Keratinocyte (primary cell): ENCODE measurements around the gene KCNMA1. TPM values are rescaled to one million over a fixed set of nuclear protein-coding genes. Genes with fewer than 3 reads are reported as not detected.

Experiments
- DNase-seq: peaks from one replicate; pipeline ENCODE4 v3.0.0-alpha.2; 2011; ENCODE audit warnings: low read depth, missing footprints, low spot score
- FAIRE-seq: peaks from 2 replicates; lab custom pipeline; 2011; peaks lifted over from hg19 to GRCh38; lab: Jason Lieb, UNC
- H2AFZ ChIP-seq: 2 replicates; pipeline ENCODE4 v1.6.0; 2012; ENCODE audit warnings: low read length, control low read depth, inconsistent platforms; ENCODE audit not compliant: control insufficient read depth
- H3K27ac ChIP-seq: 2 replicates; pipeline ENCODE4 v1.5.1; 2011; ENCODE audit warnings: low read length; ENCODE audit not compliant: control insufficient read depth, insufficient read depth
- H3K27me3 ChIP-seq: 3 replicates; pipeline ENCODE4 v1.6.0; 2011; ENCODE audit warnings: low read length; ENCODE audit not compliant: control insufficient read depth, insufficient read depth; ENCODE audit errors: extremely low read depth
- H3K36me3 ChIP-seq, 2 experiments: 2 replicates in 1 of 2; 3 replicates in 1 of 2; pipeline ENCODE4 v1.5.1; 2011; ENCODE audit warnings: low read length in 2 of 2, mild to moderate bottlenecking in 1 of 2; ENCODE audit not compliant: control insufficient read depth in 2 of 2, insufficient read depth in 2 of 2; ENCODE audit errors: extremely low read depth in 1 of 2
- H3K4me1 ChIP-seq: 3 replicates; pipeline ENCODE4 v1.5.1; 2011; ENCODE audit warnings: low read length; ENCODE audit not compliant: control insufficient read depth, insufficient read depth; ENCODE audit errors: extremely low read depth
- H3K4me2 ChIP-seq: 3 replicates; pipeline ENCODE4 v1.6.0; 2011; ENCODE audit warnings: low read depth, low read length; ENCODE audit not compliant: control insufficient read depth, insufficient read depth; ENCODE audit errors: extremely low read depth
- H3K4me3 ChIP-seq, 3 experiments: fragments of 200-600 bp in 1 of 3; sonication (generic) in 1 of 3; 2 replicates in 2 of 3; 3 replicates in 1 of 3; pipeline ENCODE4 v1.5.1; 2011 to 2016; ENCODE audit warnings: low read length in 3 of 3, mild to moderate bottlenecking in 3 of 3, control low read depth in 2 of 3, inconsistent platforms in 1 of 3, low read depth in 1 of 3, mixed read lengths in 1 of 3, mixed run types in 1 of 3, moderate library complexity in 1 of 3; ENCODE audit not compliant: control insufficient read depth in 2 of 3, insufficient read depth in 2 of 3; ENCODE audit errors: extremely low read depth in 1 of 3
- H3K79me2 ChIP-seq: 2 replicates; pipeline ENCODE4 v1.6.0; 2012; ENCODE audit warnings: low read length; ENCODE audit not compliant: control insufficient read depth, insufficient read depth
- H3K9ac ChIP-seq: 3 replicates; pipeline ENCODE4 v1.6.0; 2011; ENCODE audit warnings: low read length; ENCODE audit not compliant: control insufficient read depth, insufficient read depth; ENCODE audit errors: extremely low read depth
- H3K9me1 ChIP-seq: 3 replicates; pipeline ENCODE4 v1.6.0; 2011; ENCODE audit warnings: low read length; ENCODE audit not compliant: control insufficient read depth, insufficient read depth; ENCODE audit errors: extremely low read depth
- H3K9me3 ChIP-seq: 2 replicates; pipeline ENCODE4 v1.5.1; 2012; ENCODE audit warnings: low read depth, low read length; ENCODE audit not compliant: control insufficient read depth
- H4K20me1 ChIP-seq: 3 replicates; pipeline ENCODE4 v1.6.0; 2011; ENCODE audit warnings: low read length; ENCODE audit not compliant: control insufficient read depth, insufficient read depth; ENCODE audit errors: extremely low read depth
- EZH2 ChIP-seq: IDR thresholded peaks from one replicate; pipeline ENCODE4 v1.6.1; 2012; ENCODE audit warnings: inconsistent platforms, mild to moderate bottlenecking, low read length, moderate library complexity
- dilution Hi-C: fragments of 300-500 bp; cut with MboI; formaldehyde crosslinking; loops from one replicate; pipeline ENCODE4 v1.7.0; 2020; ENCODE audit warnings: low sequenced_read_pairs; ENCODE audit not compliant: extremely low pct_ligation_motif_present
- polyA plus RNA-seq, 5 experiments: library from polyadenylated mRNA; depleted of rRNA in 3 of 5; stranded (reverse) in 3 of 5; stranded (forward) in 1 of 5; unstranded in 1 of 5; fragments of >200 nt; gene quantifications; 1 replicate in 1 of 5; 2 replicates in 3 of 5; 3 replicates in 1 of 5; pipeline versions ENCODE4 v1.2.1 to v1.2.3, GENCODE V29; 2011 to 2012; ENCODE audit warnings: missing spikeins in 2 of 5, low read depth in 1 of 5, low replicate concordance in 1 of 5
- TF ChIP-seq, protein P1 (sequence below), 3 experiments: IDR thresholded peaks in 1 of 3; conservative IDR thresholded peaks in 1 of 3; optimal IDR thresholded peaks in 1 of 3; 2 replicates in 2 of 3; 3 replicates in 1 of 3; pipeline versions ENCODE3 to v1.5.1; 2011; ENCODE audit warnings: low read length in 3 of 3, mild to moderate bottlenecking in 3 of 3, moderate library complexity in 2 of 3, control low read depth in 1 of 3, inconsistent platforms in 1 of 3; ENCODE audit not compliant: insufficient read depth in 2 of 3; ENCODE audit errors: extremely low read depth in 1 of 3

The KCNMA1 gene
- polyA plus RNA-seq, 1 donor (not counting 4 experiments of a cell fraction or from before 2014, with no cell fraction given): 6.3 TPM

DNA sequence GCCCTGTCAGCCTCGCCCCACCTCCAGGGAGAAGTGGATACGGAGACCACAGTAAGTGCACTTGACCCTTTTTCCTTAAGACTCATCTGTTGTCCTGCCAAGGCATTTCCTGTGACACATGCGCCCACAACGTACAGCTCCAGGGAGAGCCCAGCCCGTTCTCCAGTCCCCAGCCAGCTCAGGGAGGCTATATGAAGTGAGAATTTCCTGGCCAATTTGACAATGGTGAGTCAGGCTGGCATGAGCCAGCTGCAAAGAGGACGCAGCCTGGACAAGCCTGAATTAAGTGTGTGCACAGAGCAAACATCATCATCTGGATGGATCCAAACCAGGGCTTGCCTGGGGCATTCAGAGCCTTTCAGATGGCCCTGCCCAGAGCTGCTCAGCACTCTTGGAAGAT lies 244.8 kb downstream of the KCNMA1 start:
- H3K4me3 ChIP-seq: no peak overlapping the region
- no peaks in the 10 kb centered on the region for H3K27me3 ChIP-seq
- no peaks in the 10 kb centered on the region for H3K36me3 ChIP-seq
- no peaks in the 10 kb centered on the region for H4K20me1 ChIP-seq
- dilution Hi-C loops: no loop called here
- H3K9ac ChIP-seq: no peak overlapping the region
- FAIRE-seq (peak; percentile 98), DNase-seq (peak; percentile 98)
- peak overlapping the region; percentile 69 for H3K4me2 ChIP-seq
- peaks cover 49% of the 10 kb centered on the region for H3K4me1 ChIP-seq
- no peak overlapping the region for H2AFZ ChIP-seq
- peak overlapping the region; percentile 78 for H3K27ac ChIP-seq
- no peaks in the 10 kb centered on the region for H3K79me2 ChIP-seq
- no peaks in the 10 kb centered on the region for H3K9me3 ChIP-seq
- TF ChIP-seq, protein P1, sequence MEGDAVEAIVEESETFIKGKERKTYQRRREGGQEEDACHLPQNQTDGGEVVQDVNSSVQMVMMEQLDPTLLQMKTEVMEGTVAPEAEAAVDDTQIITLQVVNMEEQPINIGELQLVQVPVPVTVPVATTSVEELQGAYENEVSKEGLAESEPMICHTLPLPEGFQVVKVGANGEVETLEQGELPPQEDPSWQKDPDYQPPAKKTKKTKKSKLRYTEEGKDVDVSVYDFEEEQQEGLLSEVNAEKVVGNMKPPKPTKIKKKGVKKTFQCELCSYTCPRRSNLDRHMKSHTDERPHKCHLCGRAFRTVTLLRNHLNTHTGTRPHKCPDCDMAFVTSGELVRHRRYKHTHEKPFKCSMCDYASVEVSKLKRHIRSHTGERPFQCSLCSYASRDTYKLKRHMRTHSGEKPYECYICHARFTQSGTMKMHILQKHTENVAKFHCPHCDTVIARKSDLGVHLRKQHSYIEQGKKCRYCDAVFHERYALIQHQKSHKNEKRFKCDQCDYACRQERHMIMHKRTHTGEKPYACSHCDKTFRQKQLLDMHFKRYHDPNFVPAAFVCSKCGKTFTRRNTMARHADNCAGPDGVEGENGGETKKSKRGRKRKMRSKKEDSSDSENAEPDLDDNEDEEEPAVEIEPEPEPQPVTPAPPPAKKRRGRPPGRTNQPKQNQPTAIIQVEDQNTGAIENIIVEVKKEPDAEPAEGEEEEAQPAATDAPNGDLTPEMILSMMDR (optimal IDR thresholded peaks at IDR 0.05 in 1 of 3, IDR thresholded peaks at IDR 0.05 in 1 of 3, conservative IDR thresholded peaks at IDR 0.05 in 1 of 3; ENCODE audit: extremely low read depth in 1 of 3, insufficient read depth in 2 of 3, low read length in 3 of 3): no peak
- no peak for TF ChIP-seq EZH2
- H3K9me1 ChIP-seq: no peaks in the 10 kb centered on the region

DNA sequence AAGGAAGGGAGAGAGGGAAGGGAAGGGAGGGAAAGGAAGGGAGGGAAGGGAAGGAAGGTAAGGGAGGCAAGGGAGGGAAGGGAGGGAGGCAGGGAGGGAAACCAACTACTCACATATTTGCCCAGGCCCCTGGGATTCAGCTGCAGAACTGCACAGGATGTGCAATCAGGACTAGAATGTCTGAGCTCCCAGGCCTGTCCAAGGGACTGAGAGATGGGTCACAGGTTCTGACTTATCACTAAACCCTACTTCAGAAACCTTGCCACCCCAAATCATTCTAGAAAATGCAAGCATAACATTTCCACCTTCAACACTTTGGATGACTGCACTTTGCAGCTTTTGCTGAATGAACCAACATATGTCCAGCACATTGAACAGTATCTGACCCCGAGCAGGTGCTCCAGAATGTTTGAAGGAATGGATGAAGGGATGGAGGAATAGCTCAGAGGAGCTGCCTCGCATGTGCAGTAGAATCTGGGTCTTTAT lies 245.3 kb downstream of the KCNMA1 start:
- TF ChIP-seq, protein P1 (optimal IDR thresholded peaks at IDR 0.05 in 1 of 3, IDR thresholded peaks at IDR 0.05 in 1 of 3, conservative IDR thresholded peaks at IDR 0.05 in 1 of 3; ENCODE audit: extremely low read depth in 1 of 3, insufficient read depth in 2 of 3, low read length in 3 of 3): no peak
- no peak for TF ChIP-seq EZH2
- H3K9ac ChIP-seq: no peak overlapping the region
- H3K79me2 ChIP-seq: no peaks in the 10 kb centered on the region
- no peak overlapping the region for H2AFZ ChIP-seq
- DNase-seq: no peak
- H3K9me3 ChIP-seq: no peaks in the 10 kb centered on the region
- dilution Hi-C loops: no loop called here
- H3K4me3 ChIP-seq: peak overlapping the region in 1 of 3 experiments; percentile 11
- no peaks in the 10 kb centered on the region for H3K36me3 ChIP-seq
- H3K27ac ChIP-seq: peak overlapping the region; percentile 78
- no peaks in the 10 kb centered on the region for H3K9me1 ChIP-seq
- no peak for FAIRE-seq
- no peaks in the 10 kb centered on the region for H4K20me1 ChIP-seq
- no peaks in the 10 kb centered on the region for H3K27me3 ChIP-seq
- peaks cover 50% of the 10 kb centered on the region for H3K4me1 ChIP-seq
- H3K4me2 ChIP-seq: peak overlapping the region; percentile 69
